EL (cell line): ENCODE results near the gene PROM2.
A peak's percentile ranks its signal among the peaks of the same experiment; 100 is the strongest.

ENCODE experiments used
- DNase-seq: peaks from one replicate; pipeline ENCODE4 v3.0.0-alpha.2; 2016

The PROM2 gene

GRCh38 chr2:95325590-95326432 is 51.6 kb downstream of the PROM2 start:
- DNase-seq: no peak

DNA sequence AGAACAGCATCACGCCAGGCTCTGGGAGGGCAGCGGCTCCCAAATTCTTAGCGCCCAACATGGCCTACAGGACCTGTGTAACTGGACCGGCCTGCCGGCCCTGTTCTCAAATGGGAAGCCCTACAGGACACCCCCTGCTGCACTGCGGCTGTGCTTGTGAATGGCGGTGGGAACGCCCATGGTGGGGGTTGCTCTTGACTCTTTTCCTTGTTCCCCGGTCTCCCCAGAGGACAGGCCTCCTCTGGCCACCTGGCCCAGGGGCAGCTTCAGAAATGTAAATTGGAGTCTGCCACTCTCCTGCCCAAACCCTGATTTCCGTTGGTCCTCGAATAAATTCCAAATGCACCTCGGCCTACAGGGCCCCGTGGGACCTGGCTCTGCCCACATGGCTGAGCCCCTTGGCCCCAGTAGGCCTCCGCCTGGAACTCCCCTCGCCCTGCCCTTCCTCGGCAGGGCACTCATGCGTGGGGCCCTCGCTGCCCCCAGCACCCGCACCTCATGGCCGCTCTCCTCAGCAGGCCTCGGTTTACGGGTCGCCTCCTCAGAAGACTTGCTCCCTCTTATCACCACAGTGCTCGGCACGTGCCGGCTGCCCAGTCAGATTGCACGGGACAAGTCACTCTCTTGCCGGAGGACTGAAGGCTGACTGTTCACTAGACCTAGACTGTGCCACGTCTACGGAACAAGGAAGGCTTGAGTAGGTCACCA is 52.3 kb downstream of the PROM2 start:
- DNase-seq: no peak

GRCh38 chr2:95327861-95328260 is 53.6 kb downstream of the PROM2 start:
- no peak for DNase-seq

DNA sequence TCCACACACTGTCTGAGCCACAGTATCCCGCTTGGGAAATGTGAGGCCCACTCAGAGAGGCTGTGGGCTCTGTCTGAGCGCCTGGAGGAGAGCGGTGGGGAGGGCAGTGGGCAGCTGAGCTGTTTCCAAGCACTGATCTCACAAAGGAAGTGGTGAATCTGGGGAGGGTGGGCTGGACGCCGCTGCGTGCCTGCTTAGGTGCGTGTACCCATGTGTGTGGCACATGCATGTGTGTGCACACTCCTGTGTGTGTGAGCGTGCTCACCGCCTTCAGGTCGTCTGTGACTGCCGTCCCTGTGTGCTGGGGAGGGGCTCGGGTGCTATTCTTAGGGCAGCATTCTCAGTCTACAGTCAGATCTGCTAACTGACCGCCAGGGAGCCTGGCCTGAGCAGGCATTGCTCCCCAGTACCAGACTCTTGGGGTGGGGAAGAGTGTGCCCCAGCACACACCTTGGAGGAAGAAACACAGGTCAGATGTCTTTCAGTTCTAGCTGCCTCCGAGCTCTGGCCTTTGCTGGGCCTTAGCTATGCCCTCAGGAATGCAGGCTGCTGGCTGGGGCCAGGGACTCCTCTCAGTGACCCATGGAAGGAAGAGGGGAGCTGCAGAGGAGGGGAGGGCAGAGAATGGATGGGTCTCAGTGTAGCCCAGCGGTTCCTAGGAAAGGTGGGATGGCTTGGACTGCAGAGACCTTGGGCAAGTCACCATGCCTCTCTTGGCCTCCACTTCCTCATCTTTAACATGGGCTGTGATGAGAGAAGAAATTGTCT is 54.3 kb downstream of the PROM2 start:
- DNase-seq: peak; percentile 43

GRCh38 chr2:95329401-95329800 is 55.2 kb downstream of the PROM2 start:
- no peak for DNase-seq

GRCh38 chr2:95329891-95330793 is 55.9 kb downstream of the PROM2 start:
- DNase-seq: no peak

DNA sequence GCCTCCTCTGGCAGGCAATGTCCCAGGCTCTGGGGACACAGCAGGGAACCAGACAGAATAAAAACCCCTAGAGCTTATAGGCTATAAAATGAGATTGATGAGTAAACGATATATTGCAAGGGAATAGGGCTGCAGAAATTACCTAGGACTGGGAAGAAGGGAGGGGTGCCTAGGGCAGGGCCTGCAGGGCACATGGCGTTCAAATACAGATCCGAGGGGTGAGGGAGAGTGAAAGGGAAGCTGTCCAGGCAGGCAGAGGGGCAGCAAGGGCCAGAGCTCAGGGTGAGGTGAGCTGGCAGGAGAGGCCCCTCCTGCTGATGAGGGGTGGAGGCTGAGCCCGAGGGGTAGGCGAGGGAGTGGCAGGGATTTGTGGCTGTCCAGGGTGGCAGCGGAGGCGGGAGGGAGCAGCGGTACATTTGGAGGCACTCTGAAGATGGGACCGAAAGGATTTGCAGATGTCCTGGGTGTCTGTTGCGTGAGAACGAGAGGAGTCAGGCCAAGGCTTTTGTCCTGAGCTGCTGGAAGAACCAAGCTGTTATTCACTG is 56.6 kb downstream of the PROM2 start:
- no peak for DNase-seq

GRCh38 chr2:95331606-95332005 is 57.4 kb downstream of the PROM2 start:
- no peak for DNase-seq

- DNase-seq: no peak
Measured at GRCh38 chr2:95332036-95332435, 57.8 kb downstream of the PROM2 start.

DNA sequence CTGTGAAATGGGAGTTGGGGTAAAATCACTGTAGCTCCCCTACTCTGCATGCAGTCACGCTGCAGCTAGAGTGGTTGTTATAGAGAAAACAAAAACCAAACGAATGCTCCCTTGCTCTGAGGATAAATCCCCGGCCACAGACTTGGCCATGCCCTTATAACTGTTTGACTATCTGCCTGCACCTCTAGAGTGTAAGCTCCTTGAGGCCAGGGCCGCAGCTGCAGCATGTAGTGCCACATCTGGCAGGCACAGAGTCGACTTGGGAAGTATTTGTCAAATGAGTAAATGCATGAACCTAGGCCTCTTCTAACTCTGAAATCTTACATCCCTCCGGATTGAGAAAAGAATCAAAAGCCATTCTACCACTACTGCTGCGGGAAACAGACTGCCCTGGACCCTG is 58.8 kb downstream of the PROM2 start:
- DNase-seq: no peak

GRCh38 chr2:95333888-95334338 is 59.7 kb downstream of the PROM2 start:
- DNase-seq: peak; percentile 98

GRCh38 chr2:95334916-95335641 is 60.8 kb downstream of the PROM2 start:
- peak; percentile 71 for DNase-seq

DNA sequence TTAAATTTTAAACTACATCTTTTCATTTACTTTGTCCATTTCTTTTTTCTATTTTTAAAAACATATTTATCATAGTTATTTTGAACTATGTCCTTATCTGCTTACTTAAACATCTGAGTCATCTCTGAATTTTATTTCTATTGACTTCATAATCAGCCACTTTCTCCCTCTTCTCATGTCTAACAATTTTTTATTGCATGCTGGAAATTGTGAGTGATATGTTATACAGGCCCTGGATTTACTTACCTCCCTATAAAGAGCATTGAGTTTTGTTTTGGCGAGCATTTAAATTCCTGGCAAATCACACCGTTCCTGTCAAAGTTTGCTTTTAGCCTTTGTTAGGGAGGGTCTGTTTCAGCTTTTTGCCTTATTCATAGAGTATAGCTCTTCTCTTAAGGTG is 62.2 kb downstream of the PROM2 start:
- DNase-seq: no peak

GRCh38 chr2:95337829-95338228 is 63.6 kb downstream of the PROM2 start:
- no peak for DNase-seq
